ENCODE results near the gene WDFY1. TPM values are rescaled to one million over a fixed set of nuclear protein-coding genes. Genes with fewer than 3 reads are reported as not detected.

WDFY1 gene
- total RNA-seq, 6 donors from 2014 or later, result 32.6 to 90.1 (median 41.2) TPM

DNA sequence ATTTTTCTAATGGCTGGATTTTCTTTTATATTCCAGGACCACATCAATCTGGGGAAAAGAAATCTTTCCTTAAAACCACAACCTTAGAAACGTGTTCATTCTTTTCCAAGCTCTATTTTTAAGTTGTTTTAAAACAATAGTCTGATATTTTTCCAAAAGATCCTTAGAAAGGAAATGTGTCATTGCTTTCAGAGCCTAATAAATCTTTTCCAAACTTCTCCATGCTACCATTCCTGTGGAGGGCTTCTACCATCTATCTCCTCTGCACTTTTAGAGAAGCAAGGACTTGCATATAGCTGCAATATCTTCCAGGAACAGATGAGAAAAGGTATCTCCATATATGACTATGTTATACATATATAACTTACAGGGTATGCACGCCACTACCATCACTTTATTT, 21.2 kb downstream of the WDFY1 start:
- Histone ChIP-seq H3K27ac (no peak overlapping the region), H3K4me1 (peaks cover 11 to 27% (median 20%) of the 10 kb centered on the region in 4 donors), H3K4me3 (no peak overlapping the region), H3K36me3 (no peaks in the 10 kb centered on the region), H3K27me3 (no peaks in the 10 kb centered on the region), H3K9me3 (no peaks in the 10 kb centered on the region)
- DNase-seq, result no peak
- TF ChIP-seq POLR2A (IDR thresholded peaks at IDR 0.05), result no peak
- no peak for TF ChIP-seq POLR2AphosphoS5 (IDR thresholded peaks at IDR 0.05)
- TF ChIP-seq, protein P1, sequence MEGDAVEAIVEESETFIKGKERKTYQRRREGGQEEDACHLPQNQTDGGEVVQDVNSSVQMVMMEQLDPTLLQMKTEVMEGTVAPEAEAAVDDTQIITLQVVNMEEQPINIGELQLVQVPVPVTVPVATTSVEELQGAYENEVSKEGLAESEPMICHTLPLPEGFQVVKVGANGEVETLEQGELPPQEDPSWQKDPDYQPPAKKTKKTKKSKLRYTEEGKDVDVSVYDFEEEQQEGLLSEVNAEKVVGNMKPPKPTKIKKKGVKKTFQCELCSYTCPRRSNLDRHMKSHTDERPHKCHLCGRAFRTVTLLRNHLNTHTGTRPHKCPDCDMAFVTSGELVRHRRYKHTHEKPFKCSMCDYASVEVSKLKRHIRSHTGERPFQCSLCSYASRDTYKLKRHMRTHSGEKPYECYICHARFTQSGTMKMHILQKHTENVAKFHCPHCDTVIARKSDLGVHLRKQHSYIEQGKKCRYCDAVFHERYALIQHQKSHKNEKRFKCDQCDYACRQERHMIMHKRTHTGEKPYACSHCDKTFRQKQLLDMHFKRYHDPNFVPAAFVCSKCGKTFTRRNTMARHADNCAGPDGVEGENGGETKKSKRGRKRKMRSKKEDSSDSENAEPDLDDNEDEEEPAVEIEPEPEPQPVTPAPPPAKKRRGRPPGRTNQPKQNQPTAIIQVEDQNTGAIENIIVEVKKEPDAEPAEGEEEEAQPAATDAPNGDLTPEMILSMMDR (IDR thresholded peaks at IDR 0.05), result no peak
- no peak for TF ChIP-seq EP300 (IDR thresholded peaks at IDR 0.05)
- no peak for ATAC-seq (ENCODE audit: low FRiP score in 2 of 2)
- 75 to 76% methylated on average over 2 of the region's 2 CpGs for WGBS, 2 donors

- H3K36me3 ChIP-seq, result peaks cover 0 to 5% (median 2%) of the 10 kb centered on the region in 4 donors
- H3K4me1 ChIP-seq, result peaks cover 14 to 27% (median 21%) of the 10 kb centered on the region in 4 donors
- DNase-seq (no peak), ATAC-seq (ENCODE audit: low FRiP score in 2 of 2) (no peak)
- WGBS, 2 donors, result 69 to 70% methylated on average over 3 of the region's 3 CpGs
- no peaks in the 10 kb centered on the region for H3K27me3 ChIP-seq
- peak overlapping the region in 1 of 4 donors; percentile 11 for H3K27ac ChIP-seq
- H3K4me3 ChIP-seq, result no peak overlapping the region
- TF ChIP-seq POLR2AphosphoS5 (IDR thresholded peaks at IDR 0.05) (no peak), POLR2A (IDR thresholded peaks at IDR 0.05) (no peak), EP300 (IDR thresholded peaks at IDR 0.05) (no peak)
- TF ChIP-seq, protein P1 (IDR thresholded peaks at IDR 0.05), result no peak
- H3K9me3 ChIP-seq, result no peaks in the 10 kb centered on the region
Observed at GRCh38 chr2:223922308-223922707, 22.8 kb downstream of the WDFY1 start.

- peaks cover 14 to 27% (median 21%) of the 10 kb centered on the region in 4 donors for H3K4me1 ChIP-seq
- no peak overlapping the region for H3K27ac ChIP-seq
- ATAC-seq (ENCODE audit: low FRiP score in 2 of 2) (no peak), DNase-seq (no peak)
- peaks cover 0 to 12% (median 5%) of the 10 kb centered on the region in 4 donors for H3K36me3 ChIP-seq
- TF ChIP-seq, protein P1 (IDR thresholded peaks at IDR 0.05), result no peak
- TF ChIP-seq EP300 (IDR thresholded peaks at IDR 0.05) (no peak), POLR2AphosphoS5 (IDR thresholded peaks at IDR 0.05) (no peak), POLR2A (IDR thresholded peaks at IDR 0.05) (no peak)
- no peaks in the 10 kb centered on the region for H3K9me3 ChIP-seq
- H3K27me3 ChIP-seq, result no peaks in the 10 kb centered on the region
- H3K4me3 ChIP-seq, result no peak overlapping the region
Observed at GRCh38 chr2:223921204-223921603, 23.9 kb downstream of the WDFY1 start.

DNA sequence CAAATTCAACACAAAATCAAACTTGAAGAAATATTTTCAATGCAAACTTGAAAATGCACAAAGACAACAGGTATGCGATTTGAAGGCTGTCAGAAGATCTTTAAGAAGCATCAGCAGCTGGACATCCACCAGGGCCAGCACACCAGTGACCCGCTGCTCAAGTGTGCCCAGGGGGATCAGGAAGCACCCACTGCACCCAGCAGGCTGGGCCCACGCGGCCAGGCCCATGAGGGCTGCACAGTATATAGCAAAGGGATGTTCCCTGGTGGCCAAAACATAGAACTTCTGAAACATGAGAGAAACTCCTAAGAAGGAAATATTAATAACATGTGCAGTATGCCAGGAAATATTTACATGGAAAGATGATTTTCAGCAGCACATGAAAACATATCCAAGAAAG, 25.0 kb downstream of the WDFY1 start:
- ATAC-seq (ENCODE audit: low FRiP score in 2 of 2) (peak in 1 of 2 donors; percentile 62), DNase-seq (peak in 1 of 2 donors; percentile 64)
- Histone ChIP-seq H3K36me3 (peaks cover 0 to 22% (median 6%) of the 10 kb centered on the region in 4 donors), H3K4me1 (peaks cover 14 to 26% (median 21%) of the 10 kb centered on the region in 4 donors), H3K27ac (no peak overlapping the region), H3K27me3 (no peaks in the 10 kb centered on the region), H3K4me3 (no peak overlapping the region), H3K9me3 (no peaks in the 10 kb centered on the region)
- WGBS, 2 donors, result 98% methylated on average over 4 of the region's 4 CpGs
- no peak for TF ChIP-seq EP300 (IDR thresholded peaks at IDR 0.05)
- TF ChIP-seq, protein P1 (IDR thresholded peaks at IDR 0.05), result no peak
- no peak for TF ChIP-seq POLR2A (IDR thresholded peaks at IDR 0.05)
- TF ChIP-seq POLR2AphosphoS5 (IDR thresholded peaks at IDR 0.05), result no peak

DNA sequence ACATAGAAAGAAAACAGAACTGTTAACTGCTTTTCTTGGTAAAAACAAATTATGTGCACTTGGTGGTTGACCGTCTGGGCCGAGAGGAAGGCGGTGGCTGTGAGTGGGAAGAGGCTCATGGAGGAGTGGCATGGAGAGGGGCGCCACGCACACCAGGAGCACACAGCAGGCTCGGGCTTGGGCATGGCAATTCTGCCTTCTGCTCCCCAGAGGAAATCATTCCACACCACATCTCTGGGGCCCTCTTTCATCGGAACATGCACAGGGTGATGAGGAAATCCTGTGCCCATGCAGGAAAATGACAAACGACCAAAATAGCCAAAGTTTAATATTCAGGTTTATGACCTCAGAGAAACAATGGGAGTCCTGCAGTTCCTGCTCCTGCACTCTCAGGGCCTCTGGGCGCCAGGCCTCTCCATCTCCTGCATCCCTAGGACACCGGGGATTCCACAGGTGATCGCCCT, 26.4 kb downstream of the WDFY1 start:
- TF ChIP-seq POLR2A (IDR thresholded peaks at IDR 0.05) (no peak), POLR2AphosphoS5 (IDR thresholded peaks at IDR 0.05) (no peak), EP300 (IDR thresholded peaks at IDR 0.05) (no peak)
- TF ChIP-seq, protein P1 (IDR thresholded peaks at IDR 0.05), result no peak
- peak; percentile 41 to 64 for ATAC-seq (ENCODE audit: low FRiP score in 2 of 2)
- H3K4me1 ChIP-seq, result peaks cover 17 to 26% (median 22%) of the 10 kb centered on the region in 4 donors

More for the DNA sequence above, 26.4 kb downstream of the WDFY1 start:
- H3K9me3 ChIP-seq, result no peaks in the 10 kb centered on the region
- H3K4me3 ChIP-seq, result no peak overlapping the region
- H3K27me3 ChIP-seq, result no peaks in the 10 kb centered on the region
- peak in 1 of 2 donors; percentile 20 for DNase-seq
- WGBS, 2 donors, result 41 to 55% methylated on average over 11 of the region's 11 CpGs
- H3K27ac ChIP-seq, result peak overlapping the region in 2 of 4 donors; percentile 2 to 5
- H3K36me3 ChIP-seq, result peaks cover 0 to 22% (median 6%) of the 10 kb centered on the region in 4 donors
